ENCODE results near the gene LRCH1. TPM values are rescaled to one million over a fixed set of nuclear protein-coding genes. Genes with fewer than 3 reads are reported as not detected.

LRCH1 gene
- total RNA-seq, 4 donors from 2014 or later: 17.2 to 25.7 (median 21.9) TPM

DNA sequence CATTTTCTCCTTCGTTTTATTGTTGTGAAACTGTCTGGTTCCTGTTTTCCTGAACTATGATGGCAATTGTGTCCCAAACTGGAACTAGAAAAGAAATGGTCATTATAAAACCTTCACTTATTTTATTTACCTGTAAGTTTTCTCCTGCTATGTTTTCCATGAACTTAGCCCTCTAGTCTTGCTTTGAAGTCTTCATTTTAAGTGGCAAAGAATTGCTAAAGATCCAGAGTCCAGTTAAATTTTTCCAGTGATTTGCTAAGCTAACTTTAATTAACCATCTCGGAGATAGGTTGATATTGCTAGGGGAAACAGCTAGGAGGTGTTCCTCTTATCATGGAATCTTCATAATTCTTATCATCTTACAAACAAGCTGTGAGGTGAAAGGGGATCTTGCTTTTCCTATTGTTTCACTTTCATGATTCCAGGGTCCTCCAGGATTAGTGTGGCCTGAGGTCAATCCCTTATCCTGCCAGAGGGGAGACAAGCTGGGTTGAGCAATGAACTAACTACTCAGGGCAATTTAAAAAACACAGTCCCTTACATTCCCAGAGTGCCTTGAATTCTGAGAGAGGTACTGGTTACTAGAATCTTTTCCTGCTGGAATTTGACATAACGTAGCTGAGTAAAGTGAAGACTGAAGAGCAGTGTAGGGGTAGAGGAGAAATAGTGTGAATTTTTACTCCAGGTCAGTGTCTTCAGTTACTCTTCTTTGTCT is 131.5 kb downstream of the LRCH1 start:
- WGBS, 2 donors: 60 to 64% methylated on average over 3 of the region's 3 CpGs

DNA sequence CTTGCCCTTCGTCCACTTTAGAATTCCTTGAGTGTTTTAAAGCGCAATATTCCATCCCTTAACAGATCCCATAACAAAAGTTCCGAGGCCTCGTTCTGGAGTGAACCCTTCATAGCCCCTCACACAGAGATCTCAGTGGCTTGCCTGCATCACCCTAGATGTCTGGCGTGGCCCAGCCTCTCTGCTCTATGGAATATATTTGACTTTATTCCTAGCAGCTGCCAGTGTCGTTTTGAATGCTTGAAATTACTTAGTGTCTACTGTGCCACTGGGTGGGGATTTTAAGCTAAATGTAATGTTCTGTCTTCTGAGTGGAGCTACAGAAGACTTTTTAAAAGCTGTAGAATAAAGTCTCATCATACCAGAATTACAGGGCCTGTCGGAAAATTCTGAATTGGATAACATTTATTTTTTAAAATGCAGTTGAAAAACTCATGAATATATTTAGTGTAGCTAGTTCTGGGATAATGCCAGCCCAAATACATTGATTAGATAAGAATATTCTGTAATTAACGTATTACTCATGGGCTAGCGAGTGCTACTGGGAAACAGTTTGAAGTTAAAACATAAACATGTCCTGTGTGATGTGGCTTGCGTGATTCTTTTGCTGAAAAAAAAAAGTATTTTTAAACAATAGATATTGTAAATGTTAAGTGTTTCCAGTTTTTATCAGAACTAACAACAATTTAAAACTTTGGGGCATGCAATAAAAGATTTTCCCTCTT is 132.2 kb downstream of the LRCH1 start:
- WGBS, 2 donors: 66 to 67% methylated on average over 10 of the region's 10 CpGs
- no peak for DNase-seq (ENCODE audit: low spot score in 2 of 2)
- TF ChIP-seq, protein P1, sequence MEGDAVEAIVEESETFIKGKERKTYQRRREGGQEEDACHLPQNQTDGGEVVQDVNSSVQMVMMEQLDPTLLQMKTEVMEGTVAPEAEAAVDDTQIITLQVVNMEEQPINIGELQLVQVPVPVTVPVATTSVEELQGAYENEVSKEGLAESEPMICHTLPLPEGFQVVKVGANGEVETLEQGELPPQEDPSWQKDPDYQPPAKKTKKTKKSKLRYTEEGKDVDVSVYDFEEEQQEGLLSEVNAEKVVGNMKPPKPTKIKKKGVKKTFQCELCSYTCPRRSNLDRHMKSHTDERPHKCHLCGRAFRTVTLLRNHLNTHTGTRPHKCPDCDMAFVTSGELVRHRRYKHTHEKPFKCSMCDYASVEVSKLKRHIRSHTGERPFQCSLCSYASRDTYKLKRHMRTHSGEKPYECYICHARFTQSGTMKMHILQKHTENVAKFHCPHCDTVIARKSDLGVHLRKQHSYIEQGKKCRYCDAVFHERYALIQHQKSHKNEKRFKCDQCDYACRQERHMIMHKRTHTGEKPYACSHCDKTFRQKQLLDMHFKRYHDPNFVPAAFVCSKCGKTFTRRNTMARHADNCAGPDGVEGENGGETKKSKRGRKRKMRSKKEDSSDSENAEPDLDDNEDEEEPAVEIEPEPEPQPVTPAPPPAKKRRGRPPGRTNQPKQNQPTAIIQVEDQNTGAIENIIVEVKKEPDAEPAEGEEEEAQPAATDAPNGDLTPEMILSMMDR (IDR thresholded peaks at IDR 0.05): no peak
- TF ChIP-seq EP300 (IDR thresholded peaks at IDR 0.05) (no peak), POLR2A (IDR thresholded peaks at IDR 0.05) (no peak)
- H3K27ac ChIP-seq: peak overlapping the region in 2 of 4 donors; percentile 10 to 36
- H3K36me3 ChIP-seq: peaks cover 0 to 6% (median 0%) of the 10 kb centered on the region in 3 donors
- H3K4me1 ChIP-seq: peaks cover 0 to 50% (median 7%) of the 10 kb centered on the region in 4 donors
- H3K9me3 ChIP-seq: no peaks in the 10 kb centered on the region
- no peak overlapping the region for H3K4me3 ChIP-seq
- no peaks in the 10 kb centered on the region for H3K27me3 ChIP-seq

More for the DNA sequence above, 131.5 kb downstream of the LRCH1 start:
- H3K36me3 ChIP-seq: peaks cover 0 to 6% (median 0%) of the 10 kb centered on the region in 3 donors
- H3K4me1 ChIP-seq: peaks cover 0 to 57% (median 9%) of the 10 kb centered on the region in 4 donors
- no peaks in the 10 kb centered on the region for H3K27me3 ChIP-seq
- no peak for TF ChIP-seq POLR2A (IDR thresholded peaks at IDR 0.05)
- TF ChIP-seq, protein P1 (IDR thresholded peaks at IDR 0.05): no peak
- peak in 1 of 2 donors; percentile 20 for TF ChIP-seq EP300 (IDR thresholded peaks at IDR 0.05)
- H3K4me3 ChIP-seq: no peak overlapping the region
- H3K27ac ChIP-seq: peak overlapping the region in 2 of 4 donors; percentile 10 to 36
- no peak for DNase-seq (ENCODE audit: low spot score in 2 of 2)
- no peaks in the 10 kb centered on the region for H3K9me3 ChIP-seq

DNA sequence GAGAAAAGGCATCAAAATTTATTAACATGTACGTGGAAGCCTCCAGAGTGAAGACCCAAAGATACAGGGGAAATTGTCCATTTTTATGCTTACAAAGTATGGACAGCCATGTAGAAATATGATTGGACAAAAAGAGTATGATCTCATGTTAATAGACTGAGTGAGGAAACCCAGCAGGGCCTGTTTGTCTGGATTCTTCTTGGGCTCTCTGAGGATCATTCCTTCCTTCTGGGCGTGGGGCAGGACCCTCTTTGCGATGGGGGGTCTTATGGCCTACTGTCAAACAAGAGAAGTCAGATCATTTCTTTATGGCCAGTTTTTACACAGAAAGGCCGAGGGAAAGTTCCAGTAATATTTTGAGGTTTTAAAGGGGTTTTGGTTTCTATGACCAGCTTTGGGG is 133.2 kb downstream of the LRCH1 start:
- H3K4me1 ChIP-seq: peaks cover 0 to 44% (median 6%) of the 10 kb centered on the region in 4 donors
- no peak overlapping the region for H3K4me3 ChIP-seq
- TF ChIP-seq POLR2A (IDR thresholded peaks at IDR 0.05) (no peak), EP300 (IDR thresholded peaks at IDR 0.05) (no peak)
- TF ChIP-seq, protein P1 (IDR thresholded peaks at IDR 0.05): no peak
- H3K27me3 ChIP-seq: no peaks in the 10 kb centered on the region
- H3K27ac ChIP-seq: peak overlapping the region in 1 of 4 donors; percentile 20
- H3K36me3 ChIP-seq: peaks cover 0 to 6% (median 0%) of the 10 kb centered on the region in 3 donors
- DNase-seq (ENCODE audit: low spot score in 2 of 2): no peak
- H3K9me3 ChIP-seq: no peaks in the 10 kb centered on the region
- WGBS, 2 donors: 68 to 88% methylated on average over 4 of the region's 4 CpGs

DNA sequence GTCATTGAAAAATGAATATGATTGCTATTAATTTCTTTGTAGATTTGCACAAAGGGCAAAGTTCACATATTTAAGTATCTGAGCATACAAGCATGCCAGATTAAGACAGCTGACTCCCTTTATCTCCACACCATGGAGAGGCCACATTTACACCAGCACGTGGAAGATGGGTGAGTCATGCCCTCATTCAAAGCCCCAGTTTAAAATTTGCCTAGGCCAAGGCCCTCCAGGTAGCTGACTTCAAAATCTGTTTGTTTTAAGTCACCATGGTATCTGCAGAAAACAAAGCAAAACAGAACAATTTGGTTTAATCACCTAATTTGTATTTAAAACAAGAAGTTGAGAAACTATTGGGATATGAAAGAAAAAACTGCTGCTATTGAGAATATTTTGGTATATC is 134.8 kb downstream of the LRCH1 start:
- 15% methylated on average over 1 of the region's 1 CpG for WGBS, 2 donors
- TF ChIP-seq POLR2A (IDR thresholded peaks at IDR 0.05) (no peak), EP300 (IDR thresholded peaks at IDR 0.05) (no peak)
- TF ChIP-seq, protein P1 (IDR thresholded peaks at IDR 0.05): no peak
- Histone ChIP-seq H3K4me3 (no peak overlapping the region), H3K4me1 (peaks cover 0 to 44% (median 6%) of the 10 kb centered on the region in 4 donors), H3K27me3 (no peaks in the 10 kb centered on the region), H3K36me3 (peaks cover 0 to under 1% (median 0%) of the 10 kb centered on the region in 3 donors), H3K27ac (no peak overlapping the region), H3K9me3 (no peaks in the 10 kb centered on the region)
- no peak for DNase-seq (ENCODE audit: low spot score in 2 of 2)

DNA sequence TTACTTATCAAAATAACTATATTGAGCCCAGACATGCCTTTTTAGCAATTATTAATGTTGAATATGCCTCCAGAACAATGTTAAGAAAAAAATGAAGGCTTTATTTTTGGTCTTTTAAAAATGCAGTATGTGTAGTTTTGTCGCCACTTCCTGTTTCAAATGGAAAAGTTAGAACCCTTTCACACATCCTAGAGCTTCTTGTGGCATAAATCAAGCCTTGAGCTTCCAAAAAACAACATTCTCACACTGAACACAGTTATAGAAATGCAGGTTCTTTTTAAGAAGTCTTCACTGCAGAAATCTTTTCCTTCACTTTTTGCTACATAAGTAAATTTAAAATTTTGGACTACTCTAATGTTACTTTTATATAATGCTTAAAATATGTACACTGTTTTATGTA is 135.3 kb downstream of the LRCH1 start:
- no peak for TF ChIP-seq EP300 (IDR thresholded peaks at IDR 0.05)
- TF ChIP-seq, protein P1 (IDR thresholded peaks at IDR 0.05): no peak
- no peak for TF ChIP-seq POLR2A (IDR thresholded peaks at IDR 0.05)
- no peak for DNase-seq (ENCODE audit: low spot score in 2 of 2)
- Histone ChIP-seq H3K4me3 (no peak overlapping the region), H3K27me3 (no peaks in the 10 kb centered on the region), H3K4me1 (peaks cover 0 to 42% (median 6%) of the 10 kb centered on the region in 4 donors), H3K27ac (no peak overlapping the region), H3K9me3 (no peaks in the 10 kb centered on the region), H3K36me3 (peaks cover 0 to 6% (median 0%) of the 10 kb centered on the region in 3 donors)
- 74 to 75% methylated on average over 1 of the region's 1 CpG for WGBS, 2 donors
